Retinal pigment epithelial cell (primary cell): ENCODE measurements around the gene U2SURP.

Experiments
- DNase-seq: peaks from one replicate; pipeline ENCODE4 v3.0.0-alpha.2; 2010; ENCODE audit warnings: low read depth
- H3K4me3 ChIP-seq: 2 replicates; pipeline ENCODE4 v1.5.1; 2011; ENCODE audit warnings: mild to moderate bottlenecking, low read length, control low read depth, moderate library complexity
- CTCF ChIP-seq: conservative IDR thresholded peaks from 2 replicates; pipeline ENCODE4 v1.5.1; 2011; ENCODE audit warnings: low read depth, low read length, control low read depth, inconsistent platforms

U2SURP gene

DNA sequence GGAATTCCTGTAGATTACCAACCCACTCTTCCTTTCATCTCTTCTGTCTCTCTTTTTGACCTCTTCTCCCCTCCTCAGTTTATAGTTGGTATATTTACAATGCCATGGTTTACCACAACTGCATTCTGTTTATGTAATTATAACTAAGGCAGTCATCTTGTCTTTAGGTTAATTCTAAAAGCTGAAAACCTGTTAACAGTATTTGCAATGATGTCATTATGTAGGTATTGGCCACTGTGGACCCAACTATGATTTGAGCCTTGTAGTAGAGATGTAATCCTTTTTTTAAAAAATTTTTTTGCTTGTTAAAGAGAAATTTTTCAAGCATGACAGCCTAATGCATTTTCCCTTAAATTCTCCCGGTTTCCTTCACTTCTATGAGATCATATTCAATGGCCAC lies 87.5 kb downstream of the U2SURP start:
- TF ChIP-seq CTCF, result no peak
- DNase-seq, result no peak

DNA sequence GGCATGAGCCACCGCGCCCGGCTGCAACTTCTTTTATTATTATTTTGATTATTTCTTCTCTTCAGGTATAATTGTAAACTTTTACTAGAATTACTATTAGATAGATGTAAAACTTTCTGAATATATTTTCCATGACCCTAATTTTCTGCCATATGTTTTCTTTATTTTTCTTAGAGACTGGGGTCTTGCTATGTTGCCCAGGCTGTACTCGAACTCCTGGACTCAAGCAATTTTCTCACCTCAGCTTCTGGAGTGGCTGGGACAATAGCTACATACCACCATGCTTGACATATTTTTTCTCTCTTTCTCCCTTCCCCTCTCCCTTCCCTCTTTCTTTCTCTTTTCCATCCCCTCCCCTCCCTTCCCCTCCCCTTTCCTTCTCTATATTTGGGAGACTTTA lies 88.6 kb downstream of the U2SURP start:
- TF ChIP-seq CTCF, result no peak
- no peak for DNase-seq
- H3K4me3 ChIP-seq, result no peak overlapping the region

More for the DNA sequence above, 87.5 kb downstream of the U2SURP start:
- no peak overlapping the region for H3K4me3 ChIP-seq

GRCh38 chr3:143090486-143090885 lies 89.1 kb downstream of the U2SURP start:
- DNase-seq, result no peak
- no peak for TF ChIP-seq CTCF

GRCh38 chr3:143090976-143091837 lies 89.8 kb downstream of the U2SURP start:
- no peak overlapping the region for H3K4me3 ChIP-seq
- TF ChIP-seq CTCF, result no peak
- DNase-seq, result no peak

More at GRCh38 chr3:143090486-143090885, 89.1 kb downstream of the U2SURP start:
- H3K4me3 ChIP-seq, result no peak overlapping the region

DNA sequence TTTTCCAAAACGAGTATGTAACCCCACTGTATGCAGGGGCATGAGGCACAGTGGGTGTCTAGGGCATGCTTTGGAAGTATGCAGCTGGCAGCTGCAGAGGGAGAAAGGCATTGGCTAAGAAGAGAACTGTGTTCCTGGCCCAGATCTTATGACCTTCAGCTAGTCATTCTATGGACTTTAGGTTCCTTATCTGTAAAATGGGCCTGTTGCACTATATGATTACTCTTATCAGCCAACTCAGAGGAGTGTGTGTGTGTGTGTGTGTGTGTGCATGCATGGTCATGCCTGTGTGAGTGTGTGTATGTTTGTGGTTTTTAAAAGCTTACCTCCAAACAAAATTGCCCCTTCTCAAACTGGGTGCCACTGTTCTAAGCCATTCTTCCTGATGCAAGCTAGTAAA lies 90.8 kb downstream of the U2SURP start:
- DNase-seq, result no peak
- no peak overlapping the region for H3K4me3 ChIP-seq
- TF ChIP-seq CTCF, result no peak

- no peak for TF ChIP-seq CTCF
- DNase-seq, result no peak
- H3K4me3 ChIP-seq, result no peak overlapping the region
Observed at GRCh38 chr3:143095813-143096212, 94.4 kb downstream of the U2SURP start.

GRCh38 chr3:143098032-143098764 lies 96.8 kb downstream of the U2SURP start:
- H3K4me3 ChIP-seq, result no peak overlapping the region
- TF ChIP-seq CTCF, result no peak
- DNase-seq, result no peak
